ENCODE measurements around the gene CHRNA1. TPM values are rescaled to one million over a fixed set of nuclear protein-coding genes. Genes with fewer than 3 reads are reported as not detected.

The CHRNA1 gene
- total and polyA plus RNA-seq, 9 of the 15 experiments (the other 6 are each of a cell fraction or from before 2014, with no cell fraction given) = not detected

- Histone ChIP-seq H3K4me3 (no peak overlapping the region), H3K9me3 (replicated peaks; ENCODE audit: control insufficient read depth, insufficient read depth, low read depth, low read length) (no peaks in the 10 kb centered on the region), H3K9ac (ENCODE audit: insufficient read depth in 1 of 2, low read depth in 2 of 2, low read length in 2 of 2) (no peak overlapping the region), H3K27me3 (ENCODE audit: control insufficient read depth in 2 of 2, insufficient read depth in 2 of 2, low read length in 2 of 2) (peaks cover 13 to 36% of the 10 kb centered on the region in 2 experiments; a peak in 3 of 5 replicates), H3K9me1 (ENCODE audit: control insufficient read depth, insufficient read depth, low read length) (no peaks in the 10 kb centered on the region), H2AFZ (ENCODE audit: low read depth, low read length) (no peak overlapping the region), H3K4me2 (ENCODE audit: insufficient read depth, low read length) (no peak overlapping the region), H3K36me3 (ENCODE audit: control insufficient read depth, insufficient read depth, low read length) (no peaks in the 10 kb centered on the region), H3K4me1 (replicated peaks in 1 of 2; ENCODE audit: control insufficient read depth in 2 of 2, insufficient read depth in 2 of 2, low read length in 2 of 2) (no peaks in the 10 kb centered on the region), H4K20me1 (replicated peaks; ENCODE audit: control insufficient read depth, insufficient read depth, low read length) (no peaks in the 10 kb centered on the region), H3K79me2 (ENCODE audit: control insufficient read depth, insufficient read depth, low read length) (no peaks in the 10 kb centered on the region), H3K27ac (ENCODE audit: extremely low read depth, low read depth, low read length) (no peak overlapping the region)
- no TSS peak for BruUV-seq (replicated peaks)
- POLR2A ChIA-PET = no interaction called here
- CTCF ChIA-PET (ENCODE audit: low intra/inter-chr PET ratio) = no interaction called here
- DNase-seq (ENCODE audit: extremely low read depth in 1 of 4, low spot score in 3 of 4) (no peak), ATAC-seq (no peak), FAIRE-seq (no peak)
- in situ Hi-C loops (cut with MboI) = no loop called here
- intact Hi-C loops (cut with micrococcal nuclease) = no loop called here
- TF ChIP-seq ZBTB12 (CRISPR knock-in tag; IDR thresholded peaks at IDR 0.05) (no peak), FOXP4 (CRISPR knock-in tag; IDR thresholded peaks at IDR 0.05; ENCODE audit: borderline replicate concordance) (no peak), POU5F1 (IDR thresholded peaks at IDR 0.05; ENCODE audit: borderline replicate concordance, low read depth, low read length, partially characterized antibody) (no peak), MITF (IDR thresholded peaks at IDR 0.05) (no peak), GTF2E2 (tag; IDR thresholded peaks at IDR 0.05) (no peak), RBM15 (IDR thresholded peaks at IDR 0.05; ENCODE audit: insufficient read depth, low read length) (no peak), KLF16 (IDR thresholded peaks at IDR 0.05) (no peak), POLR2G (IDR thresholded peaks at IDR 0.05; ENCODE audit: low read depth, low read length) (no peak), TFAP4 (CRISPR knock-in tag; IDR thresholded peaks at IDR 0.05; ENCODE audit: borderline replicate concordance) (no peak), KLF1 (tag; IDR thresholded peaks at IDR 0.05) (no peak), USF1 (CRISPR knock-in tag; IDR thresholded peaks at IDR 0.05) (no peak), PPARD (CRISPR knock-in tag; IDR thresholded peaks at IDR 0.05) (no peak), RAD51 (IDR thresholded peaks at IDR 0.05; ENCODE audit: borderline replicate concordance, low read depth) (no peak), OTX1 (CRISPR knock-in tag; IDR thresholded peaks at IDR 0.05) (no peak), MBD1 (CRISPR knock-in tag; IDR thresholded peaks at IDR 0.05) (no peak)
Observed at GRCh38 chr2:174761837-174762236, 2.4 kb downstream of the CHRNA1 start.

All from K562 (cell line).